Natural killer cell (primary cell): ENCODE results near the gene PRDM1. TPM values are rescaled to one million over a fixed set of nuclear protein-coding genes. Genes with fewer than 3 reads are reported as not detected.

Experiments
- ATAC-seq, 3 donors: fragments of 150-1000 bp in 2 of 3; fragments of 200-7000 bp in 1 of 3; cut with Tn5 transposase; 1 replicate in 1 of 3; 2 replicates in 2 of 3; pipeline ENCODE4 v1.10.0; 2021; ENCODE audit warnings: mild to moderate bottlenecking in 2 of 3, moderate library complexity in 2 of 3
- DNase-seq, 2 donors: peaks; one replicate each; pipeline versions ENCODE4 v3.0.0 to v3.0.0-alpha.2; 2013 to 2021; ENCODE audit warnings: mixed read lengths in 1 of 2
- H3K27ac ChIP-seq: one replicate; pipeline ENCODE4 v1.5.1; 2013; ENCODE audit warnings: mild to moderate bottlenecking, low read length
- H3K27me3 ChIP-seq: one replicate; pipeline ENCODE4 v1.6.1; 2013; ENCODE audit warnings: low read length; ENCODE audit not compliant: control insufficient read depth, insufficient read depth
- H3K36me3 ChIP-seq: one replicate; pipeline ENCODE4 v1.6.1; 2013; ENCODE audit warnings: low read length; ENCODE audit not compliant: control insufficient read depth, insufficient read depth
- H3K4me1 ChIP-seq: one replicate; pipeline ENCODE4 v1.6.1; 2013; ENCODE audit warnings: low read length; ENCODE audit not compliant: control insufficient read depth, insufficient read depth
- H3K4me3 ChIP-seq: one replicate; pipeline ENCODE4 v1.5.1; 2013; ENCODE audit warnings: low read length
- H3K9me3 ChIP-seq: one replicate; pipeline ENCODE4 v1.6.1; 2013; ENCODE audit warnings: low read length; ENCODE audit not compliant: control insufficient read depth, insufficient read depth
- H3K27ac Mint-ChIP-seq, 2 donors: one replicate each; pipeline ENCODE4 v1.8.0; 2022; ENCODE audit warnings: mild to moderate bottlenecking in 2 of 2, mixed read lengths in 2 of 2, moderate library complexity in 1 of 2
- H3K27me3 Mint-ChIP-seq, 2 donors: one replicate each; pipeline ENCODE4 v1.8.0; 2022; ENCODE audit warnings: low read depth in 2 of 2, mixed read lengths in 2 of 2
- H3K36me3 Mint-ChIP-seq: one replicate; pipeline ENCODE4 v1.8.0; 2022; ENCODE audit warnings: mixed read lengths
- H3K4me1 Mint-ChIP-seq, 2 donors: one replicate each; pipeline ENCODE4 v1.8.0; 2022; ENCODE audit warnings: mixed read lengths in 2 of 2
- H3K4me3 Mint-ChIP-seq: one replicate; pipeline ENCODE4 v1.8.0; 2022; ENCODE audit warnings: mild to moderate bottlenecking, moderate library complexity, mixed read lengths
- H3K9me3 Mint-ChIP-seq, 2 donors: one replicate each; pipeline ENCODE4 v1.8.0; 2022; ENCODE audit warnings: mixed read lengths in 2 of 2
- WGBS: methylation state at CpG from one replicate; pipeline ENCODE4 v1.1.7; 2013; ENCODE audit warnings: missing lambda C conversion rate; ENCODE audit not compliant: insufficient coverage; 5-methylcytosine and 5-hydroxymethylcytosine counted together
- intact Hi-C: fragments of 100-400 bp; cut with micrococcal nuclease; formaldehyde crosslinking; loops from one replicate; pipeline ENCODE4 v1.14.2; 2022
- total RNA-seq, 4 donors: library from RNA; stranded (reverse); fragments of 120-200 nt in 1 of 4; gene quantifications; one replicate each; pipeline versions ENCODE4 v1.2.3 to v1.2.4, GENCODE V29; 2013 to 2022
- TF ChIP-seq, protein P1 (sequence below): fragments of 200-600 bp; IDR thresholded peaks from one replicate; pipeline ENCODE4 v1.8.0; 2022; ENCODE audit warnings: antibody characterized with exemption

The PRDM1 gene
- total RNA-seq, 3 donors from 2014 or later (not counting 1 experiment from before 2014, with no cell fraction given), result 165 to 180 (median 177) TPM

DNA sequence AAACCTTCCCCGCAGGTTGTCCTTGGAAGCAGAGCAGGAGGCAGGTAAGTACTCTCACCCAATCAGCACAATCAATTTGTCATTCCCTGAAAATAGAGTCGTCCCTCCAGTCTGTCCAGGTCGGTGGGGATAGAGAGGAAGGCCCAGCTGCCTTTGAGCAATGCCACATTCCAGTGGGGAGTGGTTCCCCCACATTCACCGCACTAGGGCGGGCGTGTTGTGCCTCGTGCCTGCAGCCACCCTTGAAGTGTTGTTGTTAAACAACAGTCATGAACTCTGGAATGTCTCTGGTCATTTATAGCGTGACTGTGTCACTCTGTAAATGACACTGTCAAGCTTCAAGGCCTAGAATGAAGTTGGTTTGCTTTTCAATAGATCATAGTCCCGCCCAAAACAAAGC lies 33.4 kb downstream of the PRDM1 start:
- no peaks in the 10 kb centered on the region for H3K9me3 ChIP-seq
- H3K9me3 Mint-ChIP-seq, result no peaks in the 10 kb centered on the region
- H3K4me3 Mint-ChIP-seq, result no peak overlapping the region
- WGBS, result 94% methylated on average over 8 of the region's 9 CpGs
- H3K4me1 Mint-ChIP-seq, result peaks cover 43 to 47% of the 10 kb centered on the region in 2 donors
- H3K36me3 Mint-ChIP-seq, result no peaks in the 10 kb centered on the region
- intact Hi-C loops, result no loop called here
- no peak overlapping the region for H3K27ac ChIP-seq
- H3K4me1 ChIP-seq, result peaks cover 45% of the 10 kb centered on the region
- ATAC-seq (no peak), DNase-seq (no peak)
- peak overlapping the region; percentile 95 for H3K27ac Mint-ChIP-seq
- no peaks in the 10 kb centered on the region for H3K27me3 ChIP-seq
- H3K36me3 ChIP-seq, result no peaks in the 10 kb centered on the region
- no peaks in the 10 kb centered on the region for H3K27me3 Mint-ChIP-seq
- TF ChIP-seq, protein P1, sequence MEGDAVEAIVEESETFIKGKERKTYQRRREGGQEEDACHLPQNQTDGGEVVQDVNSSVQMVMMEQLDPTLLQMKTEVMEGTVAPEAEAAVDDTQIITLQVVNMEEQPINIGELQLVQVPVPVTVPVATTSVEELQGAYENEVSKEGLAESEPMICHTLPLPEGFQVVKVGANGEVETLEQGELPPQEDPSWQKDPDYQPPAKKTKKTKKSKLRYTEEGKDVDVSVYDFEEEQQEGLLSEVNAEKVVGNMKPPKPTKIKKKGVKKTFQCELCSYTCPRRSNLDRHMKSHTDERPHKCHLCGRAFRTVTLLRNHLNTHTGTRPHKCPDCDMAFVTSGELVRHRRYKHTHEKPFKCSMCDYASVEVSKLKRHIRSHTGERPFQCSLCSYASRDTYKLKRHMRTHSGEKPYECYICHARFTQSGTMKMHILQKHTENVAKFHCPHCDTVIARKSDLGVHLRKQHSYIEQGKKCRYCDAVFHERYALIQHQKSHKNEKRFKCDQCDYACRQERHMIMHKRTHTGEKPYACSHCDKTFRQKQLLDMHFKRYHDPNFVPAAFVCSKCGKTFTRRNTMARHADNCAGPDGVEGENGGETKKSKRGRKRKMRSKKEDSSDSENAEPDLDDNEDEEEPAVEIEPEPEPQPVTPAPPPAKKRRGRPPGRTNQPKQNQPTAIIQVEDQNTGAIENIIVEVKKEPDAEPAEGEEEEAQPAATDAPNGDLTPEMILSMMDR, result no peak
- no peak overlapping the region for H3K4me3 ChIP-seq

DNA sequence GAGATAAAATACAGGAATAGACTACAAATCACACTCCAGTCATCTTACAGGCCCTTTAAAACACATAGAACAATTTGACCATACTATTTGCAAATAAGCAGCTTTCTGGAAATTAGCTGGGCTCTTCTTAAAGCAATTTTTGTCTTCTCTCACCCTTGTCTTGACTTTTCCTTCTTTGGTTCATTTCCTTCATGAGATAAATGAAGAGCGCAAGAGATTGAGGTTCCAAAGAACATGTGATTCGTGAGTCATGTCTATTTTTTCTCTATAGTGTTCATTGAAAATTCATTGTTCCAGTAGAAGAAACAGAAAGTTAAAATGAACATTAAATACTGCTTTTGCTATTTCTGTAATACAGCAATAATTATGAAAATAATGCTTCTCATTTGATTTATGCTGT lies 33.9 kb downstream of the PRDM1 start:
- H3K27me3 Mint-ChIP-seq, result no peaks in the 10 kb centered on the region
- no peaks in the 10 kb centered on the region for H3K36me3 Mint-ChIP-seq
- no peaks in the 10 kb centered on the region for H3K9me3 Mint-ChIP-seq
- Histone ChIP-seq H3K4me1 (peaks cover 40% of the 10 kb centered on the region), H3K4me3 (no peak overlapping the region), H3K9me3 (no peaks in the 10 kb centered on the region), H3K27ac (no peak overlapping the region), H3K27me3 (no peaks in the 10 kb centered on the region), H3K36me3 (no peaks in the 10 kb centered on the region)
- DNase-seq, result no peak
- 90% methylated on average over 2 of the region's 2 CpGs for WGBS
- H3K27ac Mint-ChIP-seq, result peak overlapping the region; percentile 95
- ATAC-seq, result no peak
- H3K4me3 Mint-ChIP-seq, result no peak overlapping the region
- TF ChIP-seq, protein P1, result no peak
- intact Hi-C loops, result no loop called here
- peaks cover 39 to 43% of the 10 kb centered on the region in 2 donors for H3K4me1 Mint-ChIP-seq

DNA sequence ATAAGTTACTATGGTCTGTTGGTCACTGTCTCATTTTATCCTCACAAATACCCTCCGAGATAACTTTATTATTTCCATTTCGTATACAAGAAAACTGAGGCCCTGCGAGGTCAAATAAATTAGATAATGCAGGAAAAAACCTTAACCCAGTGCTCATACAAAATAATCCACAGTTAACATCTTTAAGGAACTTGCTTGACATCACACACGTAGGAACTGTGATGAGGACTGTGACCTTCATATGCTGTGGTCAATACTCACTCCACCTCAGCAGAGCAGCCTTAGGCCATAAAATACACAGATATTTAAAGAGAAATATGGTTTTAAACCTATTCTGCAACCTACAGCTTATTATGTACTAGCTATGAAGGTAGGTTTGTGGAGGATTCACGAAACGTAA lies 34.3 kb downstream of the PRDM1 start:
- peaks cover 36% of the 10 kb centered on the region for H3K4me1 ChIP-seq
- no peak overlapping the region for H3K4me3 Mint-ChIP-seq
- H3K4me1 Mint-ChIP-seq, result peaks cover 39% of the 10 kb centered on the region in 2 donors
- TF ChIP-seq, protein P1, result no peak
- no peaks in the 10 kb centered on the region for H3K27me3 Mint-ChIP-seq
- 100% methylated on average over 4 of the region's 6 CpGs for WGBS
- no peak overlapping the region for H3K27ac ChIP-seq
- H3K36me3 ChIP-seq, result no peaks in the 10 kb centered on the region
- no peak overlapping the region for H3K4me3 ChIP-seq
- no peaks in the 10 kb centered on the region for H3K36me3 Mint-ChIP-seq
- no peaks in the 10 kb centered on the region for H3K27me3 ChIP-seq
- no peaks in the 10 kb centered on the region for H3K9me3 Mint-ChIP-seq
- intact Hi-C loops, result no loop called here
- DNase-seq (no peak), ATAC-seq (no peak)
- no peaks in the 10 kb centered on the region for H3K9me3 ChIP-seq
- no peak overlapping the region for H3K27ac Mint-ChIP-seq

DNA sequence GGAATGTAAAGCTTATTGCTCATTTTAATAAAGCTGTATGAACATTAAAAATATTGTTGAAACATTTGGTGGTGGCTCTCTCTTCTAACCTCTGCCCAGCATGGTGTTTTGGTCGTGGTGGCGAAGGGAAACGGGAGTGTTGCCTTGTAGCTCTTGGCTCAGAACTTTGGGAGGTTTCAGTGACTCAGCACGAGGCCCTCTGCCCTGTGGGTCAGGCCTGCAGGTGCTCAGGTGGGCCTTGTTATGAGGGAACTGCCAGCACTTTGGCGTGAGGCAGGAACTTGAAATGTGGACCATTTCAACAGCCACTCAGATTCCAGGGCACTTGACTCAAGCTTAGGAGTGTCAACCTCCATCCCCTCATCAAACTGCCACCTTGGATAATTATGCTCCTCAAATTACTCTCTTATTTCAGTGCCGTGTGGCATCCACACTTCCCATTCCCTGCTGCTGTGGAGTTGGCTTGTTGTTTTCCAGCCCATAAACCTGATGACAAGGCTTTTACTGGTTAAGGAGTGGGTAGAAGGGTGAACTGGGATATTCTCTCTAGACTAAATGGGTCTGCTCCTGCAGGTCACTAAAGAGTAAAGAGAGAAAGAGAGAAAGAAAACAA lies 36.3 kb downstream of the PRDM1 start:
- peaks cover 23% of the 10 kb centered on the region in 2 donors for H3K4me1 Mint-ChIP-seq
- Histone ChIP-seq H3K4me3 (no peak overlapping the region), H3K36me3 (no peaks in the 10 kb centered on the region), H3K27me3 (no peaks in the 10 kb centered on the region), H3K4me1 (peaks cover 20% of the 10 kb centered on the region), H3K9me3 (no peaks in the 10 kb centered on the region), H3K27ac (no peak overlapping the region)
- no peaks in the 10 kb centered on the region for H3K36me3 Mint-ChIP-seq
- DNase-seq (no peak), ATAC-seq (no peak)
- H3K9me3 Mint-ChIP-seq, result no peaks in the 10 kb centered on the region
- no peak overlapping the region for H3K4me3 Mint-ChIP-seq
- WGBS, result 74% methylated on average over 5 of the region's 6 CpGs
- TF ChIP-seq, protein P1, result no peak
- no peak overlapping the region for H3K27ac Mint-ChIP-seq
- no peaks in the 10 kb centered on the region for H3K27me3 Mint-ChIP-seq
- intact Hi-C loops, result no loop called here
